ENCODE measurements around the gene GRM8.

The GRM8 gene

DNA sequence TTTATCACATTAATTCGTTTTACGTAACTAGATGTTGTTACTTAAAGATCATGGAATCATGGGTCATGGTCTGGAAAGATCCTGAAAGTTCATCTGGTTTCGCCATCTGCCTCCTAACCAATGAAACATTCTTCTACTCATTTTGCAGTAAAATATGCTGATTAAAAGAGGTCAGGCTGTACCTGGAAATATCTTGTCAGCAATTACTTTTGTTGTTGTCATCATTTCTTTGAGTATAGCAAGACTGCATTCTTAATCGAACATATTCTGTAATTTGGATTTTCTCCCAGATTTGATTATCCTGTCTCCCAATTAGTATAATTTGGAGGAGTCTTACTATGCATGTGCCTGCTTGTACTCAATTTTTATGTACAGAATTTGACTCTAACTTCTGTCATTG, 833.7 kb downstream of the GRM8 start:
- Histone ChIP-seq H3K4me3 (ENCODE audit: low read depth, low read length, poor library complexity, severe bottlenecking) (no peak overlapping the region), H3K9me2 (ENCODE audit: low read depth, low read length) (no peaks in the 10 kb centered on the region), H3F3A (ENCODE audit: insufficient read depth, low read length) (no peaks in the 10 kb centered on the region), H3K27me3 (ENCODE audit: insufficient read depth, low read length) (no peaks in the 10 kb centered on the region), H2AFZ (ENCODE audit: low read length) (no peak overlapping the region), H4K20me1 (ENCODE audit: insufficient read depth, low read length) (no peaks in the 10 kb centered on the region), H3K27ac (ENCODE audit: low read depth, low read length, poor library complexity, severe bottlenecking) (no peak overlapping the region), H3K9me3 (ENCODE audit: low read length) (no peaks in the 10 kb centered on the region), H3K9ac (ENCODE audit: low read length) (no peak overlapping the region), H3K4me2 (ENCODE audit: low read length) (no peak overlapping the region), H3K79me2 (ENCODE audit: insufficient read depth, low read length) (no peaks in the 10 kb centered on the region), H3K4me1 (ENCODE audit: insufficient read depth, low read length, severe bottlenecking) (no peaks in the 10 kb centered on the region), H3K36me3 (ENCODE audit: insufficient read depth, low read length) (no peaks in the 10 kb centered on the region)
- no peak for TF ChIP-seq EZH2 (IDR thresholded peaks at IDR 0.05; ENCODE audit: borderline replicate concordance, low read length)
- TF ChIP-seq, protein P1, sequence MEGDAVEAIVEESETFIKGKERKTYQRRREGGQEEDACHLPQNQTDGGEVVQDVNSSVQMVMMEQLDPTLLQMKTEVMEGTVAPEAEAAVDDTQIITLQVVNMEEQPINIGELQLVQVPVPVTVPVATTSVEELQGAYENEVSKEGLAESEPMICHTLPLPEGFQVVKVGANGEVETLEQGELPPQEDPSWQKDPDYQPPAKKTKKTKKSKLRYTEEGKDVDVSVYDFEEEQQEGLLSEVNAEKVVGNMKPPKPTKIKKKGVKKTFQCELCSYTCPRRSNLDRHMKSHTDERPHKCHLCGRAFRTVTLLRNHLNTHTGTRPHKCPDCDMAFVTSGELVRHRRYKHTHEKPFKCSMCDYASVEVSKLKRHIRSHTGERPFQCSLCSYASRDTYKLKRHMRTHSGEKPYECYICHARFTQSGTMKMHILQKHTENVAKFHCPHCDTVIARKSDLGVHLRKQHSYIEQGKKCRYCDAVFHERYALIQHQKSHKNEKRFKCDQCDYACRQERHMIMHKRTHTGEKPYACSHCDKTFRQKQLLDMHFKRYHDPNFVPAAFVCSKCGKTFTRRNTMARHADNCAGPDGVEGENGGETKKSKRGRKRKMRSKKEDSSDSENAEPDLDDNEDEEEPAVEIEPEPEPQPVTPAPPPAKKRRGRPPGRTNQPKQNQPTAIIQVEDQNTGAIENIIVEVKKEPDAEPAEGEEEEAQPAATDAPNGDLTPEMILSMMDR (IDR thresholded peaks at IDR 0.05; ENCODE audit: low read length) = no peak

DNA sequence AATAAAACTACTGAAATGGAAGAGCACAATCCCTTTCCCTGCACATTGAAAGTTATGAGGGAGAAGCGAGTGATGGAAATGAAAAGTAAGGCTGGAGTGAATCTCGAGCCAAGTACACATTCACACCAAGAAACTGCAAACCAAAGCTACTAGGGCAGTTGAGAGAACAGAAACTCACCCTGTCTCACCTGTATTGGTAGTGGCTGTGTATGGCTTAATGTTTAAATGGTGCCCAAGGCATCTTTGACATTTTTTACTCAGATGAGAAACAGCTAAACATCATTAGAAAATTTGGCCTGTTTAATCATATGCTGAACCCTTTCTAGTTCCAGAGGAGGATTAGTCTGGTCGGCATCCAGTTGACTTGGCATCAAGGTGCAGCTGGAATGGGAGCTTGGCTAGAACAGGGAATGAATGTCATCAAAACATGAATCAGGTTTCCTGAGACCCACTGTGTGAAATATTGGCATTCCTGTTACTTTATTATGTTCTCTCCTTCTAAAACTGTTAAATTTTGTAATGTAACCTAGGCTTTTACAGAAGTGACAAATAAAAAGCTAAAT, 840.8 kb downstream of the GRM8 start:
- H3K4me3 ChIP-seq (ENCODE audit: low read depth, low read length, poor library complexity, severe bottlenecking) = no peak overlapping the region

DNA sequence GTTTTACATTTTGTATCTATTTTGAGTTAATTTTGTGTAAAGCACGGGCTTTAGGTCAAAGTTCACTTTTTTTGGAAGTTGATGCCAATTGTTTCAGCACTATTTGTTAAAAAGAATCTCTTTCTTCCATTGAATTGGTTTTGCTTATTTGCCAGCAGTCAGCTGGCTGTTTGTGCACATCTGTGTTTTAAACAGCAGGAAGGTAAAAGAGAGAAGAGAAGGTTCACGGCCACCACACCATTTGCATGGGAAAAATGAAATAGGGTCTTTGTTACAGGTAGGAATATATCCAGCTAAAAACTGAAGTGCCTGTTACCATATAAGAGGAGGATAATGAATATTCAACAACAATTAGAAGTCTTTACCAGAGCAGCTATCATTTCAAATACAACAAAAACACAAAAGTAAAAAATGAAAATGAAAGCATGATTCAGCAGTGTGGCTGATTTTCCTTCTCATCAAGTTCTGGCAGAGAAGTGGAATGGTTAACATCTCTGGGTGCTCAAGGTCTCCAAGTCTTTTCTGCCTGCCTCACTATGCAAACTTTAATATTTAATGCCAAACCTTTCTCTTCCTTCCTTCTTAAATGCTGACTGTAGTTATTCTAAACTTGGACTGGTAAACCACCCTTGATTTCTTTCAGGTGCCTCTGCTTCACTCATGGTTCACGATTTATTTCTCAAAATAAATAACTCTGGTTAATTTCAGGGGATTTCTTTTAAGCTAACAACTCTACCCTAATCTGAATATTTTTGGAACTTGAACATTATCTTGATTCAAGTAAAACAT, 841.5 kb downstream of the GRM8 start:
- Histone ChIP-seq H3K4me3 (ENCODE audit: low read depth, low read length, poor library complexity, severe bottlenecking) (no peak overlapping the region), H3K36me3 (ENCODE audit: insufficient read depth, low read length) (no peaks in the 10 kb centered on the region), H3K9me2 (ENCODE audit: low read depth, low read length) (no peaks in the 10 kb centered on the region), H3F3A (ENCODE audit: insufficient read depth, low read length) (no peaks in the 10 kb centered on the region), H3K9me3 (ENCODE audit: low read length) (no peaks in the 10 kb centered on the region), H4K20me1 (ENCODE audit: insufficient read depth, low read length) (no peaks in the 10 kb centered on the region), H3K79me2 (ENCODE audit: insufficient read depth, low read length) (no peaks in the 10 kb centered on the region), H3K27ac (ENCODE audit: low read depth, low read length, poor library complexity, severe bottlenecking) (no peak overlapping the region), H3K4me1 (ENCODE audit: insufficient read depth, low read length, severe bottlenecking) (no peaks in the 10 kb centered on the region), H3K9ac (ENCODE audit: low read length) (no peak overlapping the region), H3K4me2 (ENCODE audit: low read length) (no peak overlapping the region), H3K27me3 (ENCODE audit: insufficient read depth, low read length) (no peaks in the 10 kb centered on the region), H2AFZ (ENCODE audit: low read length) (no peak overlapping the region)
- TF ChIP-seq EZH2 (IDR thresholded peaks at IDR 0.05; ENCODE audit: borderline replicate concordance, low read length) = no peak
- TF ChIP-seq, protein P1 (IDR thresholded peaks at IDR 0.05; ENCODE audit: low read length) = no peak

More for the DNA sequence above, 840.8 kb downstream of the GRM8 start:
- Histone ChIP-seq H2AFZ (ENCODE audit: low read length) (no peak overlapping the region), H3K4me2 (ENCODE audit: low read length) (no peak overlapping the region), H3K27ac (ENCODE audit: low read depth, low read length, poor library complexity, severe bottlenecking) (no peak overlapping the region), H3K9me3 (ENCODE audit: low read length) (no peaks in the 10 kb centered on the region), H3K27me3 (ENCODE audit: insufficient read depth, low read length) (no peaks in the 10 kb centered on the region), H3F3A (ENCODE audit: insufficient read depth, low read length) (no peaks in the 10 kb centered on the region), H3K9ac (ENCODE audit: low read length) (no peak overlapping the region), H3K4me1 (ENCODE audit: insufficient read depth, low read length, severe bottlenecking) (no peaks in the 10 kb centered on the region), H3K9me2 (ENCODE audit: low read depth, low read length) (no peaks in the 10 kb centered on the region), H3K79me2 (ENCODE audit: insufficient read depth, low read length) (no peaks in the 10 kb centered on the region), H4K20me1 (ENCODE audit: insufficient read depth, low read length) (no peaks in the 10 kb centered on the region), H3K36me3 (ENCODE audit: insufficient read depth, low read length) (no peaks in the 10 kb centered on the region)
- TF ChIP-seq, protein P1 (IDR thresholded peaks at IDR 0.05; ENCODE audit: low read length) = no peak
- TF ChIP-seq EZH2 (IDR thresholded peaks at IDR 0.05; ENCODE audit: borderline replicate concordance, low read length) = no peak
